ENCODE measurements around the gene CDH4. TPM values are rescaled to one million over a fixed set of nuclear protein-coding genes. Genes with fewer than 3 reads are reported as not detected.

CDH4 gene
- polyA plus RNA-seq, 1 donor (not counting 4 experiments of a cell fraction or from before 2014, with no cell fraction given) = 2.2 TPM

DNA sequence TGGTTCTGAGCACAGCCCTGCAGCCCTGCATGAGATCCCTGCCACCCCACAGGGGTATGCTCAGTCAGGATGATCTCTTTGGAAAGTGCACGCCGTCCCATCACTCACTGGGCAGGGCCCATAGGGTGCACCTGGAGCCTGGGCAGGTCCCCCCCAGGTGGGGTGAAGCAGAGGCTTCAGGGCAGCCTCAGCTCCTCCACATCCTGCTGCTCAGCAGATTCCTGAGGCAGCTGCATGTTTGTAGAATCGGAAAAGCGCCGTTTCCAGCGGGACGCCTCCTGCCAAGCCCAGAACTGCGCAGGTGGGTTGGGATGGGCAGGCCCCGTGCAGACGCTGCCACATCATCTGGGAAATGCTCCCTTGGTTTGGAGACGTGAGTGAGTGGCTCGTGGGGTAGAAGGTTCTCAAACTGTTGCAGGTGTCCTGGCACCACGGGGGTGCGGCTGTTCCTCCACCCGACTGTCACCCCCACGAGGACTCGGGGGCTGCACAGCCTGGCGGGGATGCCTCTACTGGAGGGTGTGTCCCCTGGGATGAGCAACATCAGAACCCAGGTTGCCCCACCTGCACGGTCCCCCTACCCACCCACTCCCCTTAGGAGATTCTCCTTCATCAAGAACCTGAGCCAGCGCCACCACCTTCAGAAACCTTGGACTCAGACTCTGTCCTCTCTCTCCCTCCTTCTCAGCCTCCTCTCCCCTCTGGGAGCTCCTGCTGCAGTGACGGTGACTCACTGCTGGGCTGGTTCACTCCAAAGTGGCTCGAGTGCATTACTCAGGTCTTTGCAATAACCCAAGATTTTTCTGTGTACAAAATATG is 479.5 kb downstream of the CDH4 start:
- Histone ChIP-seq H3K9me1 (ENCODE audit: control insufficient read depth, extremely low read depth, insufficient read depth, low read length) (no peaks in the 10 kb centered on the region), H3K79me2 (ENCODE audit: control insufficient read depth, insufficient read depth, low read length) (no peaks in the 10 kb centered on the region), H3K27me3 (ENCODE audit: control insufficient read depth, extremely low read depth, insufficient read depth, low read length) (peaks cover 26% of the 10 kb centered on the region), H3K4me1 (ENCODE audit: control insufficient read depth, extremely low read depth, insufficient read depth, low read length) (no peaks in the 10 kb centered on the region), H4K20me1 (ENCODE audit: control insufficient read depth, extremely low read depth, insufficient read depth, low read length) (peaks cover 11% of the 10 kb centered on the region), H2AFZ (ENCODE audit: control insufficient read depth, low read length) (no peak overlapping the region), H3K4me2 (ENCODE audit: control insufficient read depth, extremely low read depth, insufficient read depth, low read depth, low read length) (no peak overlapping the region), H3K36me3 (ENCODE audit: control insufficient read depth in 2 of 2, extremely low read depth in 1 of 2, insufficient read depth in 2 of 2, low read length in 2 of 2) (no peaks in the 10 kb centered on the region), H3K27ac (ENCODE audit: control insufficient read depth, insufficient read depth, low read length) (no peak overlapping the region), H3K9ac (ENCODE audit: control insufficient read depth, extremely low read depth, insufficient read depth, low read length) (no peak overlapping the region), H3K9me3 (ENCODE audit: control insufficient read depth, low read depth, low read length) (no peaks in the 10 kb centered on the region), H3K4me3 (ENCODE audit: control insufficient read depth in 2 of 3, extremely low read depth in 1 of 3, insufficient read depth in 2 of 3, low read depth in 1 of 3, low read length in 3 of 3) (no peak overlapping the region)
- DNase-seq (ENCODE audit: low read depth, low spot score) = no peak
- peak; percentile 49 for FAIRE-seq
- TF ChIP-seq EZH2 (IDR thresholded peaks at IDR 0.05; ENCODE audit: low read length) = no peak
- TF ChIP-seq, protein P1, sequence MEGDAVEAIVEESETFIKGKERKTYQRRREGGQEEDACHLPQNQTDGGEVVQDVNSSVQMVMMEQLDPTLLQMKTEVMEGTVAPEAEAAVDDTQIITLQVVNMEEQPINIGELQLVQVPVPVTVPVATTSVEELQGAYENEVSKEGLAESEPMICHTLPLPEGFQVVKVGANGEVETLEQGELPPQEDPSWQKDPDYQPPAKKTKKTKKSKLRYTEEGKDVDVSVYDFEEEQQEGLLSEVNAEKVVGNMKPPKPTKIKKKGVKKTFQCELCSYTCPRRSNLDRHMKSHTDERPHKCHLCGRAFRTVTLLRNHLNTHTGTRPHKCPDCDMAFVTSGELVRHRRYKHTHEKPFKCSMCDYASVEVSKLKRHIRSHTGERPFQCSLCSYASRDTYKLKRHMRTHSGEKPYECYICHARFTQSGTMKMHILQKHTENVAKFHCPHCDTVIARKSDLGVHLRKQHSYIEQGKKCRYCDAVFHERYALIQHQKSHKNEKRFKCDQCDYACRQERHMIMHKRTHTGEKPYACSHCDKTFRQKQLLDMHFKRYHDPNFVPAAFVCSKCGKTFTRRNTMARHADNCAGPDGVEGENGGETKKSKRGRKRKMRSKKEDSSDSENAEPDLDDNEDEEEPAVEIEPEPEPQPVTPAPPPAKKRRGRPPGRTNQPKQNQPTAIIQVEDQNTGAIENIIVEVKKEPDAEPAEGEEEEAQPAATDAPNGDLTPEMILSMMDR (optimal IDR thresholded peaks at IDR 0.05 in 1 of 3, IDR thresholded peaks at IDR 0.05 in 1 of 3, conservative IDR thresholded peaks at IDR 0.05 in 1 of 3; ENCODE audit: extremely low read depth in 1 of 3, insufficient read depth in 2 of 3, low read length in 3 of 3) = no peak
- dilution Hi-C loops (cut with MboI; ENCODE audit: extremely low pct_ligation_motif_present, low sequenced_read_pairs) = no loop called here

DNA sequence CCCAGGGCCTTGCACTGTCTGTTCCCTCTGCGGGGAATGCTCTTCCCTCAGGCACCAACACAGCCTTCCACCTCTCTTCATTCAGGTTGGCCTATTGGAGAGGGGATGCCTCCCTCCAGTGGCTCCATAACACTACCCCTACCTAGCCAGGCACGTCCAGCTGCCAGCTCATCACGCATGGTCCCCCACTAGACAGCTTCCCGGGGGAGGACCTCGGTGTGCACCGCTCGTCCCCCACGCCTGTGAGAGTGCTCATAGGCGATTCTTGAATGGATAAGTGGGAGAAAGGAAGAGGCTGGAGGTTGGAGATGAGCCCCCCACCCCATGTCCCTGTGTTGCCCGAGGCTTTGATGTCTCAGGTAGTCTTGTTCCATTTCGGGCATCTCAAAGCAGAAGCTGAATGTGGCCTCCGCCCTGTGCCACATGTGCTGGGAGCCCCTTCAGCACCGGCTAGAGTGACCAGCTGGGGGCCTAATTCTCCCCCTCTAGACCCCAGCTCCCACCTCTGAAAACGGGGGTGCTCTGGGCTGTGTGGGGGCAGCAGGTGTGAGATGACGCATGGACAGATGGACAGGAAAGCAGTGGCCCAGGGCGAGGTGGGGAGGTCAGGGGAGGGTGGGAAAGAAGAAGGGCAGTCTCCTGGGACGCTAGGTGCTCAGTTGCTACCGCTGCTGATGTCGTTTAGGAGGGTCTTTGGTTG is 480.6 kb downstream of the CDH4 start:
- Histone ChIP-seq H3K9ac (ENCODE audit: control insufficient read depth, extremely low read depth, insufficient read depth, low read length) (no peak overlapping the region), H3K4me1 (ENCODE audit: control insufficient read depth, extremely low read depth, insufficient read depth, low read length) (no peaks in the 10 kb centered on the region), H2AFZ (ENCODE audit: control insufficient read depth, low read length) (no peak overlapping the region), H3K4me3 (ENCODE audit: control insufficient read depth in 2 of 3, extremely low read depth in 1 of 3, insufficient read depth in 2 of 3, low read depth in 1 of 3, low read length in 3 of 3) (no peak overlapping the region), H4K20me1 (ENCODE audit: control insufficient read depth, extremely low read depth, insufficient read depth, low read length) (peaks cover 14% of the 10 kb centered on the region), H3K27ac (ENCODE audit: control insufficient read depth, insufficient read depth, low read length) (no peak overlapping the region), H3K9me1 (ENCODE audit: control insufficient read depth, extremely low read depth, insufficient read depth, low read length) (no peaks in the 10 kb centered on the region), H3K36me3 (ENCODE audit: control insufficient read depth in 2 of 2, extremely low read depth in 1 of 2, insufficient read depth in 2 of 2, low read length in 2 of 2) (no peaks in the 10 kb centered on the region), H3K27me3 (ENCODE audit: control insufficient read depth, extremely low read depth, insufficient read depth, low read length) (peaks cover 33% of the 10 kb centered on the region), H3K9me3 (ENCODE audit: control insufficient read depth, low read depth, low read length) (no peaks in the 10 kb centered on the region), H3K79me2 (ENCODE audit: control insufficient read depth, insufficient read depth, low read length) (no peaks in the 10 kb centered on the region), H3K4me2 (ENCODE audit: control insufficient read depth, extremely low read depth, insufficient read depth, low read depth, low read length) (no peak overlapping the region)
- FAIRE-seq (no peak), DNase-seq (ENCODE audit: low read depth, low spot score) (no peak)
- TF ChIP-seq, protein P1 (optimal IDR thresholded peaks at IDR 0.05 in 1 of 3, IDR thresholded peaks at IDR 0.05 in 1 of 3, conservative IDR thresholded peaks at IDR 0.05 in 1 of 3; ENCODE audit: extremely low read depth in 1 of 3, insufficient read depth in 2 of 3, low read length in 3 of 3) = no peak
- TF ChIP-seq EZH2 (IDR thresholded peaks at IDR 0.05; ENCODE audit: low read length) = no peak
- dilution Hi-C loops (cut with MboI; ENCODE audit: extremely low pct_ligation_motif_present, low sequenced_read_pairs) = no loop called here

Data from keratinocyte (primary cell).